Activated CD4-positive, alpha-beta T cell treated with anti-CD3 and anti-CD28 coated beads, Interleukin-10, Interleukin-2, amounts not matched to agents 100 ng/mL and 50 ng/mL, durations not matched to agents 16 hours and 8 hours (primary cell): ENCODE results near the gene RFESD.
"Not testable (repeated sequence)": the region's sequence is repeated elsewhere in the genome, so short reads cannot be mapped to it uniquely, and the experiment has no call there.

Experiments used
- DNase-seq: peaks from one replicate; pipeline ENCODE4 v3.0.0-alpha.2; 2020

RFESD gene

DNA sequence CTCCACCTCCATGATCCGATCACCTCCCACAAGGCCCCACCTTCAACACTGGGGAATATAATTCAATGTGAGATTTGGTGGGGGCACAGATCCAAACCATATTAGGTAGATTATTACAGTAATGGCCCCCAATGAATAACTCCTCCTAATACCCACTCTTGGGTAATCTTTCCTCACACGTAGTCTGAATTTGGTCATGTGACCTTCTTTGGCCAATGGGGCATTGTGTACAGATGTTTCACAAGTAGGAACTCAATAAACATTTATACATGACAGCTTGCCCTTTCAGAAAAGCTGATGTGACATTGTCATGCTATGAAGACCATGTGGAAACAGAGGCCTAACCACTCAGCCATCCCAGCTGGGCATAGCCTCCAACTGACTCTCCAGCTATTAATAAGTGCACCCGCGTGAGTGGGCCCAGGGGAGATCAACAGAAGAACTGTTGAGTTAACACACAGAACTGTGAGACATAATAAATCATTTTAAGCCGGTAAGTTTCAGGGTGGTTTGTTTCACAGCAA is 16.1 kb upstream of the RFESD start:
- no peak for DNase-seq

DNA sequence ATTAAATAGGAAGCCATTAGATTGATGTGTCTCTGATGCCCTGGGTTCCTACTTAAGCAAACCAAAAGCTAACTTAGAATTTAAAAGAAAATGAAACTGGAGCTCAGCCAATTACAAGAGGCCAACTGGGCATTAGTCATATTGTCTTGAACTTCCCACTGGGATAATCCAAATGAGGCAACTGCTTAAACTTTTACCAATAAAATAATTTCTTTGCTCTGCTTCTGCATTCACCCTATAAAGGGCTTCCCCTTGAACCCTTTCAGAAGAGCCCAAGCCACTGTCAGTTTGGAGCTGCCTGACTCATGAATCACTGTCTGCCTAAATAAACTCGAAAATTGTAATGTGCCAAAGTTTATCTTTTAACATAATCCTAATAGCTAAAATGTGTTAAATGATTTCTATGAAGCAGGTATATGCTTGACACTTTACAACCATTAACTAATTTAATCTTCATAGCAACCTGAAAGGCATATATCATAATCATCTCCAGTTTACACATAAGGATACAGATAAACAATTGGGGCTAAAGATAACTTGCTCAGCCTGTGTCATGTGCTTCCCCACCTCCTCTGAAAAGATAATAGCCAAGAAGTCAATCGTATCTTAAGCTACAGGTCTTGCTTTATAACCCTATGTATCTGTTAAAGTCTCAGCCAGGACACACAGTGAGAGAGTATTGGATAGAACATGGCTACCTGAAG is 15.2 kb upstream of the RFESD start:
- no peak for DNase-seq

DNA sequence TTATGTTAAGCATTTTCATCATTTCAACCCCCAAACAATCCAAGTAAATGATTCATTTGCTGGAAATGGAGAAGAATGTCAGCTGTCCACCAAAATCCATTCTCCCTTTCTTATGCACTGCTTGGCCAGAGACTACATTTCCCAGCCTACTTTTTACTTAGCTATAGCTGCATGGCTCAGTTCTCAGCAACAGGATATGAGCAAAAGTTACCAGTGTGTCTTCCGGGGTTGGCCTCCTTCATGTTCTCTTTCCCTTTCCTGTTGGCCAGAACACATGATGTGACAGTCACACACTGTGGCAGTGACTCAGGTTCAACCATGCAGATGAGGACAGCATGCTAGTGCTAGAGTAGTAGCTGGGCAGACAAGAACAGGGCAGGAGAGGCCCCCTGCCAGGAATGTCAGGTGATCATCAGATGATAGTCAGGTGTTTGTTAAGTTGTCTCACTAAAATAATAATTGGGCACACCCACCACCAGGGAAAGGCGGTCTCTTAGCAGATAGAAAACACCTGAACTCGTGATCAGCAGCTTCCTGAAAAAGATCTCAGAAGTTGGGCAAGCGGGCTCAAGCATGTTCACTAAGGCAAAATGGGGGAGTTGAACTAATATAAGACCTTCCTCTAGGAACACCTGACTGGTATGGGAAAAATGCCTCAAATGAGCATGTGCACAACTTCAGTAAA is 14.4 kb upstream of the RFESD start:
- DNase-seq: peak; percentile 87

GRCh38 chr5:95632942-95633341 is 13.6 kb upstream of the RFESD start:
- not testable (repeated sequence) for DNase-seq

DNA sequence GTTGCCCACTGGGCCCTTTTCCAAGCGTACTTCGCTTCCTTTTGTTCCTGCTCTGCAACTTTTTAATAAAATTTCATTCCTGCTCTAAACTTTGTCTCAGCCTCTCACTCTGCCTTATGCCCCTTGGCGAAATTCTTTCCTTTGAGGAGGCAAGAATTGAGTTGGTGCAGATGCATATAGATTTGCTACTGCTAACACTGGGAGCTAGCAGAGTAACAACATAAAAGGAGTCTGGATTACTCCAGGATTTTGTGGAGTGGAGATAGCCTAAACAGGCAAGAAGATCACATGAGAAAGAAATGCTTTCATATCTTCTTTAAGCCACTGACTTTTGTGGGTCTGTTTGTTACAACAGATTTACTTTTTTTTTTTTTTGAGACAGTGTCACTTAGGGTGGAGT is 12.9 kb upstream of the RFESD start:
- no peak for DNase-seq

GRCh38 chr5:95634081-95634480 is 12.5 kb upstream of the RFESD start:
- no peak for DNase-seq

DNA sequence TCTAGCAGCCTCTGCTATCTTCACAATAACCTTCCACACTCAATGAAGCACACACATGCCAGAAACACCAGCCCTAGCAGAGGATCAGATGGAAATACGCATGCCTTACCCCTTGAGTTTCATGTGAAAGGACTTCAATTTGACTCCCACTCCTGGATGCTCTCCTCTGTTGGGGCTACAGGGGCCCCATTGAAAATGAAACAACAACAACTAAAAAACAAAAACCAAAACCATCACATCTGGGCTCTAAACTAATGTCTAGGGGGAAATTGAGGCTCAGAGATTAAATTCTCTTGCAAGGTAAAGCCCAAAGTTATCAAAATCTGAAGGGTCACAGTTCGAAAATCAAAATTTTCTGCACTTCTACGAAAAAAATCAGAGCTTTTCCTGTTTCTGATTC is 7.9 kb upstream of the RFESD start:
- no peak for DNase-seq

DNA sequence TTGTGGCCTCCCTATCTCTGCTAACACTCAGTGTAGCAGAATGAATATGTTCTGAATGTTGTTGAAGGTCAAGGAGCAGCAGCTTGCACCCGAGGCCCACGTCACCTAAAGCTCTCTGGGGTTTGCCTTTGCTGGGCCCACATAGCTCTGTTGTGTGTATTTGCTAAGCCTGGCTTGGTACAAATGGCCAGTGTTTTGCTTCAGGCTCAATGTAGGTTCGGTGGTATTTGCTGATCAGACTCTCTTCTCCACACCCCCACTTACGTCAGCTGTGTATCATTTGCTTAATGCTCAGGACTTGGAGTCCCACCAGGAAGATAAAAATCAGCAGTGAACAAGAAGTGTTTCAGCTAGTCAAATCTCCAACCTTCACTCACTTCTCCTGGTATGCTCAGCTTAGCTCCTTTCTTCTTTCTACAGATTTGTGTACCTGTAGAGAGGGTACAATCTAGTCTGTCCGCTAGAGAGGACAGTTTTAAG is 4.8 kb upstream of the RFESD start:
- DNase-seq: no peak

DNA sequence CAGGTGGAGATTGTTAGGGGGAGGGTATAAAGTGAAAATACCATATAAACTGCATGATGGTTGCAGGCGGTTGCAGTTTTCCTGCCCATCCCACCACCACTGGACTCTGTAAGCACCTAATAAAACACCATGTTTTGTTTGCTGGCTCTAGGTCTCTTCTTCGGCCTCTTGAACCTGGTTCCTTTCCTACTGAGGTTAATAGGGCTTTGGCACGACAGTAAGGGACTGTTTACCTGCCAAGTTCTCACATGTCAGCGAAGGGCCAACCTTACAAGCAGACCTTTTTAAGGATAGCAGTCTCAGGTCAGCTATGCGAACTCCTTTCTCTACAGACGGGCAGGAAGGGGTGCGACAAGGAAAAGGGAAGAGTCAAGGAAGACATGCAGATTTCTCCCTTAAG is 3.4 kb upstream of the RFESD start:
- DNase-seq: no peak

GRCh38 chr5:95644351-95645042 is 2.1 kb upstream of the RFESD start:
- DNase-seq: peak; percentile 77

GRCh38 chr5:95646226-95646568 is 380 bp upstream of the RFESD start:
- DNase-seq: not testable (repeated sequence)

GRCh38 chr5:95647886-95648860 is 1.6 kb downstream of the RFESD start:
- DNase-seq: peak; percentile 63

DNA sequence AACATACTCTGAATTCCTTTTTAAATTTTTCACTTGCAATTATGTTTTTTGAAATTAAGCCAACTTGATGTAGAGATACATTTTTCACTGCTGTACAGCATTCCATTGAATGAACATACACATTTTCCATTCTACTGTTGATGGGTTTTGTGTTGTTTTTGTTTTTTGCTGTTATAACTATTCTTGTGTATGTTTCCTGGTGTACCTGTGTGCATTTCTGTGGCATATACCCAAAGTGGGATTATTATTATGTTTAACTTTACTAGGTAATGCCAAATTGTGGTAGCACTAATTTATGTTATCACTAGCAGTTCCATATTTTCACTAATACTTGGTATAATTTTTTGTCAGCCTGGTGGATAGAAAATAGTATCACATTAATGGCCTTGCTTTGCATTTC is 2.7 kb downstream of the RFESD start:
- DNase-seq: no peak

DNA sequence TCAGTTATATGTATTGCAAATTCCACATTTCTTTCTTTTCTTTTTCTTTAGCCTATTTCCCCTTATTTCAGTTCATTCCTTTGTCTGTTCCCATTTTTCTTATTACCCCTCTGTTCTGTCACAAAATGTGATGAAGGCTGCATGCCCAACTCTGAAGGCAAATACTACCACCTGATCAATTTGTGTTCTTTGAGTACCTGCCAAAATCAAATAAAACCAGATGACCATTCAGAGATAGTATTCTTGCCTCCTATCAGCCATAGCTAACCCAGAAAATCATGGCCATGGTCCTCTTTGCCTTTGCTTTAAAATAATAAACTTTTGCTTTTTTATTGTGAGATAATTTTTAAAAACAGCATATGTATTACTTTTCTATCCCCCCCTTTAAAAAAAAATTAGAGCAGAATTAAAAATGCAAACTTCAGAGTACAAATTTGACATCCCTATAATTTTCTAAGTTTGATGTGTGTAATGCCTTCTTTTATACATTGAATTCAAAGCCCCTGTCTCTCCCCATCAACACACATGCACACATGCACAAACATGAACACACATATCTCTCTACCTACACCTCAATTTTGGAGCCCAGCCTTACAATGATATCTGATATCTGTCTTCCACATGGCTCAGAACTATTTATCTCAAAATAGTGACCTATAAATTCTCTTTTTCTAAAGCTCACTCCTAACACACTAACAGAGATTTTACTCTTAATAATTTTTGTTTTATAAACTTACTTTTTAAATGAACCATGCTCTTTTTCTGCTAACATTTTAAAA is 3.5 kb downstream of the RFESD start:
- DNase-seq: no peak

GRCh38 chr5:95652849-95653248 is 6.3 kb downstream of the RFESD start:
- DNase-seq: no peak

- DNase-seq: no peak
Measured at GRCh38 chr5:95654196-95654595, 7.6 kb downstream of the RFESD start.

- no peak for DNase-seq
Measured at GRCh38 chr5:95655575-95655974, 9.0 kb downstream of the RFESD start.

DNA sequence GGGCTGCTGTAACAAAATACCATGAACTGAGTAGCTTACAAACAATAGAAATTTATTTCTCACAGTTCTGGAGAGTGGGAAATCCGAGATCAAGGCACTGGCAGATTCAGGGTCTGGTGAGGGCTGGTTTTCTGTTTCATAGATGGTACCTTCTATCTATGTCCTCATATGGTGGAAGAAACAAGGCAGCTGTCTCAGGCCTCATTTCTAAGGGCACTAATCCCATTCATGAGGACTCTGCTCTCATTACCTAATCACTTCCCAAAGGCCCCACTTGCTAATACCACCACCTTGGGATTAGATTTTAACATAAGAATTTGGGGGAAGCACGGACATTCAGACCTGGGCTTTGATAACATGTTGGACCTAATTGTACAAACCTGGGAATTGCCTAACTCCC is 13.5 kb downstream of the RFESD start:
- no peak for DNase-seq

- DNase-seq: no peak
Measured at GRCh38 chr5:95662946-95663345, 16.4 kb downstream of the RFESD start.

- peak; percentile 31 for DNase-seq
Measured at GRCh38 chr5:95664204-95664786, 17.7 kb downstream of the RFESD start.

DNA sequence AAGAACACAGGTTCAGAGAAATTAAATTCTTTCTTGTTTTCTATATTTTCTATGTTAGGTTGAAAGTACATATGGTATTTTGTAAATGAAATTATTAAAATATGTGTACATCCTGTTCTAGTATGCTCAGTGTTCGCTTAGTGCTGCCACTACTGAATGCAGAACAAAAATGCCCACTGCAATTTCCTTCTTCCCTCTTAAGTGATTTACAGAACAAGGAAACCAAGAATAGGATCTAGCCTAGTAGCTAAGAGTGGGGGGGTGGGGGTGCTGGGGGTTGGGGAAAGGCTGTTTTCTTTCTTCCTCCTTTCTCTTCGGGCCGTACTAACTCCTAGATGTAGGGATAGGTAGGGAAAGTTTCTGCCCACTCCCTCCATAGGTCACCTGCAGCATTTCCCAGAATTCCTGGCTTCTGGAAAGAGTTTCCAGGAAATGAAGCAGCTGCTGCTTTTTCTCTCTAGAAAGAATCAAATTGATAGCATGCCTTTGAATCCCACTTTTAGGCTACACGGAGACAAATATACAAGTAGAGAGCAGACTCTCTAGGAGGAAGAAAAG is 20.6 kb downstream of the RFESD start:
- DNase-seq: no peak
